Measurements from ENCODE around the gene OSR1. TPM values are rescaled to one million over a fixed set of nuclear protein-coding genes. Genes with fewer than 3 reads are reported as not detected.
"Not testable (repeated sequence)": the region's sequence is repeated elsewhere in the genome, so short reads cannot be mapped to it uniquely, and the experiment has no call there.

OSR1 gene
- total RNA-seq, 1 donor from 2014 or later: 4.4 TPM

GRCh38 chr2:19331450-19331849, 27.0 kb downstream of the OSR1 start:
- no peak for DNase-seq

GRCh38 chr2:19330436-19330835, 28.0 kb downstream of the OSR1 start:
- DNase-seq: no peak

- no peak for DNase-seq
Observed at GRCh38 chr2:19329445-19329844, 29.0 kb downstream of the OSR1 start.

GRCh38 chr2:19327496-19327895, 30.9 kb downstream of the OSR1 start:
- no peak for DNase-seq

GRCh38 chr2:19321946-19322345, 36.5 kb downstream of the OSR1 start:
- no peak for DNase-seq

- no peak for DNase-seq
Observed at GRCh38 chr2:19320813-19321212, 37.6 kb downstream of the OSR1 start.

- no peak for DNase-seq
Observed at GRCh38 chr2:19319698-19320097, 38.7 kb downstream of the OSR1 start.

GRCh38 chr2:19319064-19319463, 39.4 kb downstream of the OSR1 start:
- no peak for DNase-seq

- DNase-seq: no peak
Observed at GRCh38 chr2:19313553-19313952, 44.9 kb downstream of the OSR1 start.

GRCh38 chr2:19312949-19313348, 45.5 kb downstream of the OSR1 start:
- DNase-seq: no peak

GRCh38 chr2:19306065-19306464, 52.4 kb downstream of the OSR1 start:
- DNase-seq: not testable (repeated sequence)

- not testable (repeated sequence) for DNase-seq
Observed at GRCh38 chr2:19305400-19306055, 52.9 kb downstream of the OSR1 start.

- no peak for DNase-seq
Observed at GRCh38 chr2:19301706-19302105, 56.7 kb downstream of the OSR1 start.

Small RNA genes within 50 kb of the gene (small RNA-seq; reads per million reads assigned to genes)
- not detected for gene MIR4757
